ENCODE data around the gene CYP21A2. TPM values are rescaled to one million over a fixed set of nuclear protein-coding genes. Genes with fewer than 3 reads are reported as not detected.
"Not testable (repeated sequence)": the region's sequence is repeated elsewhere in the genome, so short reads cannot be mapped to it uniquely, and the experiment has no call there.

CYP21A2 gene
- total RNA-seq, 2 donors from 2014 or later = 2.4 TPM; not detected in 1

- not testable (repeated sequence) for H3K4me1 ChIP-seq (ENCODE audit: control insufficient read depth in 1 of 2, low read depth in 2 of 2); H3K4me3 ChIP-seq; H3K9me3 ChIP-seq; H3K27me3 ChIP-seq (replicated peaks; ENCODE audit: insufficient read depth); ATAC-seq (ENCODE audit: insufficient number of reproducible peaks, low FRiP score, low read depth); DNase-seq (ENCODE audit: low spot score); H3K36me3 ChIP-seq; H3K27ac ChIP-seq
Observed at GRCh38 chr6:32039321-32040274, 1.4 kb downstream of the CYP21A2 start.

GRCh38 chr6:32040299-32041049, 2.3 kb downstream of the CYP21A2 start:
- H3K27me3 ChIP-seq (replicated peaks; ENCODE audit: insufficient read depth); H3K4me3 ChIP-seq; DNase-seq (ENCODE audit: low spot score); ATAC-seq (ENCODE audit: insufficient number of reproducible peaks, low FRiP score, low read depth); H3K27ac ChIP-seq; H3K4me1 ChIP-seq (ENCODE audit: control insufficient read depth in 1 of 2, low read depth in 2 of 2); H3K36me3 ChIP-seq; H3K9me3 ChIP-seq: not testable (repeated sequence)

- not testable (repeated sequence) for H3K9me3 ChIP-seq; ATAC-seq (ENCODE audit: insufficient number of reproducible peaks, low FRiP score, low read depth); H3K36me3 ChIP-seq; H3K4me3 ChIP-seq; H3K27ac ChIP-seq; H3K27me3 ChIP-seq (replicated peaks; ENCODE audit: insufficient read depth); H3K4me1 ChIP-seq (ENCODE audit: control insufficient read depth in 1 of 2, low read depth in 2 of 2); DNase-seq (ENCODE audit: low spot score)
Observed at GRCh38 chr6:32041050-32041321, 2.8 kb downstream of the CYP21A2 start.

GRCh38 chr6:32041385-32041784, 3.2 kb downstream of the CYP21A2 start:
- H3K9me3 ChIP-seq; H3K27me3 ChIP-seq (replicated peaks; ENCODE audit: insufficient read depth); H3K4me3 ChIP-seq; H3K27ac ChIP-seq; DNase-seq (ENCODE audit: low spot score); ATAC-seq (ENCODE audit: insufficient number of reproducible peaks, low FRiP score, low read depth); H3K36me3 ChIP-seq; H3K4me1 ChIP-seq (ENCODE audit: control insufficient read depth in 1 of 2, low read depth in 2 of 2): not testable (repeated sequence)

- DNase-seq (ENCODE audit: low spot score); H3K36me3 ChIP-seq; ATAC-seq (ENCODE audit: insufficient number of reproducible peaks, low FRiP score, low read depth); H3K4me1 ChIP-seq (ENCODE audit: control insufficient read depth in 1 of 2, low read depth in 2 of 2); H3K4me3 ChIP-seq; H3K27me3 ChIP-seq (replicated peaks; ENCODE audit: insufficient read depth); H3K27ac ChIP-seq; H3K9me3 ChIP-seq: not testable (repeated sequence)
Observed at GRCh38 chr6:32042276-32042675, 4.1 kb downstream of the CYP21A2 start.

GRCh38 chr6:32043589-32044380, 5.6 kb downstream of the CYP21A2 start:
- not testable (repeated sequence) for ATAC-seq (ENCODE audit: insufficient number of reproducible peaks, low FRiP score, low read depth); H3K27me3 ChIP-seq (replicated peaks; ENCODE audit: insufficient read depth); DNase-seq (ENCODE audit: low spot score); H3K36me3 ChIP-seq; H3K9me3 ChIP-seq; H3K27ac ChIP-seq; H3K4me3 ChIP-seq
- peaks cover 7 to 15% of the 10 kb centered on the region in 2 donors for H3K4me1 ChIP-seq (ENCODE audit: control insufficient read depth in 1 of 2, low read depth in 2 of 2)

GRCh38 chr6:32044916-32045315, 6.7 kb downstream of the CYP21A2 start:
- not testable (repeated sequence) for H3K36me3 ChIP-seq; ATAC-seq (ENCODE audit: insufficient number of reproducible peaks, low FRiP score, low read depth); H3K4me3 ChIP-seq; DNase-seq (ENCODE audit: low spot score); H3K27me3 ChIP-seq (replicated peaks; ENCODE audit: insufficient read depth); H3K27ac ChIP-seq; H3K9me3 ChIP-seq
- peaks cover 7 to 15% of the 10 kb centered on the region in 2 donors for H3K4me1 ChIP-seq (ENCODE audit: control insufficient read depth in 1 of 2, low read depth in 2 of 2)

GRCh38 chr6:32045811-32046449, 7.7 kb downstream of the CYP21A2 start:
- no peak for TF ChIP-seq CTCF (IDR thresholded peaks at IDR 0.05)
- Histone ChIP-seq H3K27ac (peak overlapping the region in 1 of 2 donors; percentile 44), H3K9me3 (no peaks in the 10 kb centered on the region), H3K4me1 (ENCODE audit: control insufficient read depth in 1 of 2, low read depth in 2 of 2) (peaks cover 7 to 15% of the 10 kb centered on the region in 2 donors), H3K36me3 (peaks cover 3% of the 10 kb centered on the region), H3K27me3 (replicated peaks; ENCODE audit: insufficient read depth) (no peaks in the 10 kb centered on the region), H3K4me3 (no peak overlapping the region)
- DNase-seq (ENCODE audit: low spot score) (no peak), ATAC-seq (ENCODE audit: insufficient number of reproducible peaks, low FRiP score, low read depth) (no peak)

Data from thoracic aorta (tissue), 2 donors.